ENCODE results near the gene TMEM184A.

- TF ChIP-seq, protein P1, sequence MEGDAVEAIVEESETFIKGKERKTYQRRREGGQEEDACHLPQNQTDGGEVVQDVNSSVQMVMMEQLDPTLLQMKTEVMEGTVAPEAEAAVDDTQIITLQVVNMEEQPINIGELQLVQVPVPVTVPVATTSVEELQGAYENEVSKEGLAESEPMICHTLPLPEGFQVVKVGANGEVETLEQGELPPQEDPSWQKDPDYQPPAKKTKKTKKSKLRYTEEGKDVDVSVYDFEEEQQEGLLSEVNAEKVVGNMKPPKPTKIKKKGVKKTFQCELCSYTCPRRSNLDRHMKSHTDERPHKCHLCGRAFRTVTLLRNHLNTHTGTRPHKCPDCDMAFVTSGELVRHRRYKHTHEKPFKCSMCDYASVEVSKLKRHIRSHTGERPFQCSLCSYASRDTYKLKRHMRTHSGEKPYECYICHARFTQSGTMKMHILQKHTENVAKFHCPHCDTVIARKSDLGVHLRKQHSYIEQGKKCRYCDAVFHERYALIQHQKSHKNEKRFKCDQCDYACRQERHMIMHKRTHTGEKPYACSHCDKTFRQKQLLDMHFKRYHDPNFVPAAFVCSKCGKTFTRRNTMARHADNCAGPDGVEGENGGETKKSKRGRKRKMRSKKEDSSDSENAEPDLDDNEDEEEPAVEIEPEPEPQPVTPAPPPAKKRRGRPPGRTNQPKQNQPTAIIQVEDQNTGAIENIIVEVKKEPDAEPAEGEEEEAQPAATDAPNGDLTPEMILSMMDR (IDR thresholded peaks at IDR 0.05): no peak
- no peak for TF ChIP-seq EZH2 (IDR thresholded peaks at IDR 0.05; ENCODE audit: borderline replicate concordance, insufficient read depth, low read depth, low read length, poor library complexity, severe bottlenecking)
Measured at GRCh38 chr7:1593904-1594421, 38.0 kb upstream of the TMEM184A start.

Measured in B cell (primary cell).